Measurements from ENCODE around the gene IL1RL2.

DNA sequence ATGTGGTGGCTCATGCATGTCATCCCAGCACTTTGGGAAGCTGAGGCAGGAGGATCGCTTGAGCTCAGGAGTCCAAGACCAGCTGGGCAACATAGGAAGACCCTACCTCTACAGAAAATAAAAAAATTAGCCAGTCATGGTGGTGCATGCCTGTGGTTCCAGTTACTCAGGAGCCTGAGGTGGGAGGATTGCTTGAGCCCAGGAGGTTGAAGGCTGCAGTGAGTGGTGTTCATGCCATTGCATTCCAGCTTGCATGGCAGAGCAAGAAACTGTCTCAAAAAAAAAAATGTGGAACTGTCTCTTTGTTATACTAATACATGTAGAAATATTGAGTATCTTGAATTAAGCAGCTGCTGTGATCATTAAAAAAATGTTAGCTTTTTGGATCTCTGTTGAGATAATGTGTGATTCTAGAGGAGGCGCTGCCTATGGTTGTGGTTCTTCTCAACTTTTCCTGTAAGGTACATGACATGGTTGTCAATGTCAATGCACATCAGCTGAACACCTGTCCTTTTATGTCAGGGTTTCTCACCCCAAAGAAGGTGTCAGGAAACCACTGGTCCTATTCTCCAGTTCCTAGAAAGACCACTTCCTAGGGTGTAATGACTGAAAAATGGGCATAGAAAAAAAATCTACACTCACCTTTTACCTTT is 89.9 kb downstream of the IL1RL2 start:
- no peak for TF ChIP-seq POLR2A (IDR thresholded peaks at IDR 0.05; ENCODE audit: low read length)
- no peak for TF ChIP-seq GATA1 (IDR thresholded peaks at IDR 0.05; ENCODE audit: low read depth, low read length)
